ENCODE measurements around the gene SCCPDH.

SCCPDH gene

DNA sequence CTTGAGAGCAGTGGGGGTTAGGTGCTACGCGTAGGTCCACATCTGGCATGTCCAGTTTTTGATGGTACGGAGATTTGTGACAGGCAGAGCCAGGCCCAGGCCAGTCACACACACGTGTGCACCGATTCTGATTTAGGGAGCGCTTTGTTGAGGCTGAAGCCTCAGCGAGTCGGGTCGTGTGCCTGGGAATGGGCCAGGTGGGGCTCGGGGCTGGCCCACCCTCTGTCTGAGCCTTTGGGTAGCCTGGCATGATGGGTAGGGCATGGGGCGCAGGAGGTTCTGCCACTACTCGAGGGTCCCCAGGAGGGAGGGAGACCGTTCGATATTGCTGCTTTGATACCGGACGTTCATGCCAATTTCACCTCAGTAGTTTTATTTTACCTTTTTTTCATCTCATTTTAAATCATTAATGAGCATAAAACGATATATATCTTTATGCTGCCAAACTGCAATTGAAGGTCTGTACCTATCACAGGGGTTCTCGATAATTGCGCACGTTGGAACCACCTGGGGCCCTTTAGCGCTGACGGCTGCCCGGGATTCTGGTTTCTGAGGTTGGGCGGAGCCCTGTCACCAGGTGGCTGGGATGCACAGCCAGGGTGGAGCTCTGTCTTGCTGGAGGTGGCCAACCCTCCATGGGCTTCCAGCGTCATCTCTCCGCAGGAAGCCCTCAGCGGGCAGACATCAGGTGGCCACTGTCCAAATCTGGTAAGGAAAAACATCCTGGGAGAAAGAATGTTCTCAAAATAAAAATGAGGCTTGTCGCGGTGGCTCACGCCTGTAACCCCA lies 71.9 kb downstream of the SCCPDH start:
- Histone ChIP-seq H3K27ac (ENCODE audit: low read depth, low read length, poor library complexity, severe bottlenecking) (no peak overlapping the region), H3K9me3 (ENCODE audit: low read length) (no peaks in the 10 kb centered on the region), H3K9ac (ENCODE audit: low read length) (no peak overlapping the region), H3K4me3 (ENCODE audit: low read depth, low read length, poor library complexity, severe bottlenecking) (no peak overlapping the region), H3F3A (ENCODE audit: insufficient read depth, low read length) (no peaks in the 10 kb centered on the region), H3K27me3 (ENCODE audit: insufficient read depth, low read length) (peaks cover 7% of the 10 kb centered on the region; the same call in 1 of the 2 replicates), H3K79me2 (ENCODE audit: insufficient read depth, low read length) (no peaks in the 10 kb centered on the region), H2AFZ (ENCODE audit: low read length) (no peak overlapping the region), H3K4me1 (ENCODE audit: insufficient read depth, low read length, severe bottlenecking) (no peaks in the 10 kb centered on the region), H3K4me2 (ENCODE audit: low read length) (no peak overlapping the region), H3K36me3 (ENCODE audit: insufficient read depth, low read length) (no peaks in the 10 kb centered on the region), H3K9me2 (ENCODE audit: low read depth, low read length) (no peaks in the 10 kb centered on the region), H4K20me1 (ENCODE audit: insufficient read depth, low read length) (no peaks in the 10 kb centered on the region)
- TF ChIP-seq CTCF (IDR thresholded peaks at IDR 0.05; ENCODE audit: low read length) (no peak), EZH2 (IDR thresholded peaks at IDR 0.05; ENCODE audit: borderline replicate concordance, low read length) (no peak)

DNA sequence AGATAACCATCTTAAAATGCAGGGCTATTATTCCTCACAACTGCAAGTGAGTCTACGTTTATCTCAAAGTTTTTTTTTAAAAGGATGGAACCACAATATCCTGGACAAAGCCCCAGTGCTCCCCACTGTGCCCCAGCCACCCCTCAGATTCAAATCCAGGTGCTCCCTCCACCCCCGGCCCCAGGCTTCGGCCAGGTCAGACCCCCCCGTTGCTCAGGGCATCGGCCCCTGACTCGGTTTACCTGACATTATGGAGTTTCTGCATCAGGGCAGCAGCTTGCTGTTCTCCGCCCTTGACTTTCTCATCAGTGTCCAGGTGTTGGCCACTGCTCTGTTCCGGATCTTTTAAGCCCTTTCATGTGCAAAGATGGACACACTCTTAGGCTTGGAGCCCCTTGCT lies 72.9 kb downstream of the SCCPDH start:
- TF ChIP-seq CTCF (IDR thresholded peaks at IDR 0.05; ENCODE audit: low read length) (no peak), EZH2 (IDR thresholded peaks at IDR 0.05; ENCODE audit: borderline replicate concordance, low read length) (no peak)
- no peak overlapping the region for H3K4me2 ChIP-seq (ENCODE audit: low read length)
- H3K27ac ChIP-seq (ENCODE audit: low read depth, low read length, poor library complexity, severe bottlenecking), result no peak overlapping the region
- H3K27me3 ChIP-seq (ENCODE audit: insufficient read depth, low read length), result peaks cover 7% of the 10 kb centered on the region; the same call in 1 of the 2 replicates
- no peak overlapping the region for H3K4me3 ChIP-seq (ENCODE audit: low read depth, low read length, poor library complexity, severe bottlenecking)
- no peaks in the 10 kb centered on the region for H3K36me3 ChIP-seq (ENCODE audit: insufficient read depth, low read length)
- no peaks in the 10 kb centered on the region for H3F3A ChIP-seq (ENCODE audit: insufficient read depth, low read length)
- H3K4me1 ChIP-seq (ENCODE audit: insufficient read depth, low read length, severe bottlenecking), result no peaks in the 10 kb centered on the region
- no peaks in the 10 kb centered on the region for H4K20me1 ChIP-seq (ENCODE audit: insufficient read depth, low read length)
- H3K9ac ChIP-seq (ENCODE audit: low read length), result no peak overlapping the region
- H3K9me2 ChIP-seq (ENCODE audit: low read depth, low read length), result no peaks in the 10 kb centered on the region
- H3K9me3 ChIP-seq (ENCODE audit: low read length), result no peaks in the 10 kb centered on the region
- no peak overlapping the region for H2AFZ ChIP-seq (ENCODE audit: low read length)
- no peaks in the 10 kb centered on the region for H3K79me2 ChIP-seq (ENCODE audit: insufficient read depth, low read length)

GRCh38 chr1:246797597-246797996 lies 73.4 kb downstream of the SCCPDH start:
- Histone ChIP-seq H3K9ac (ENCODE audit: low read length) (no peak overlapping the region), H3K27me3 (ENCODE audit: insufficient read depth, low read length) (peaks cover 7% of the 10 kb centered on the region; the same call in 1 of the 2 replicates), H3K27ac (ENCODE audit: low read depth, low read length, poor library complexity, severe bottlenecking) (no peak overlapping the region), H3K79me2 (ENCODE audit: insufficient read depth, low read length) (no peaks in the 10 kb centered on the region), H3K36me3 (ENCODE audit: insufficient read depth, low read length) (no peaks in the 10 kb centered on the region), H3K4me2 (ENCODE audit: low read length) (no peak overlapping the region), H3K4me3 (ENCODE audit: low read depth, low read length, poor library complexity, severe bottlenecking) (no peak overlapping the region), H3K4me1 (ENCODE audit: insufficient read depth, low read length, severe bottlenecking) (no peaks in the 10 kb centered on the region), H2AFZ (ENCODE audit: low read length) (no peak overlapping the region), H4K20me1 (ENCODE audit: insufficient read depth, low read length) (no peaks in the 10 kb centered on the region), H3K9me2 (ENCODE audit: low read depth, low read length) (no peaks in the 10 kb centered on the region), H3F3A (ENCODE audit: insufficient read depth, low read length) (no peaks in the 10 kb centered on the region), H3K9me3 (ENCODE audit: low read length) (no peaks in the 10 kb centered on the region; the same call in 1 of the 2 replicates)
- TF ChIP-seq CTCF (IDR thresholded peaks at IDR 0.05; ENCODE audit: low read length), result no peak
- no peak for TF ChIP-seq EZH2 (IDR thresholded peaks at IDR 0.05; ENCODE audit: borderline replicate concordance, low read length)
